Neural progenitor cell (in vitro differentiated cells): ENCODE measurements around the gene TMEM219. TPM values are rescaled to one million over a fixed set of nuclear protein-coding genes. Genes with fewer than 3 reads are reported as not detected.

Source experiments
- DNase-seq: peaks from one replicate; pipeline ENCODE4 v3.0.0-alpha.2; 2016; ENCODE audit warnings: low spot score
- H2AFZ ChIP-seq: fragments of 200-600 bp; sonication (generic); replicated peaks from 2 replicates; pipeline ENCODE4 v1.6.1; 2016; ENCODE audit warnings: antibody characterized with exemption
- H3F3A ChIP-seq: fragments of 200-600 bp; sonication (generic); 2 replicates; pipeline ENCODE4 v1.6.1; 2016; ENCODE audit warnings: antibody characterized with exemption, low read depth
- H3K27ac ChIP-seq: fragments of 200-600 bp; sonication (generic); 2 replicates; pipeline ENCODE4 v1.5.1; 2016; ENCODE audit warnings: mild to moderate bottlenecking
- H3K27me3 ChIP-seq: fragments of 200-600 bp; sonication (generic); 2 replicates; pipeline ENCODE4 v1.6.1; 2016; ENCODE audit warnings: mild to moderate bottlenecking, moderate library complexity
- H3K36me3 ChIP-seq: fragments of 200-600 bp; sonication (generic); 2 replicates; pipeline ENCODE4 v1.5.1; 2016
- H3K4me1 ChIP-seq: fragments of 200-600 bp; sonication (generic); 2 replicates; pipeline ENCODE4 v1.6.1; 2016; ENCODE audit warnings: mixed run types
- H3K4me2 ChIP-seq: fragments of 200-600 bp; sonication (generic); 2 replicates; pipeline ENCODE4 v1.6.1; 2016
- H3K4me3 ChIP-seq: fragments of 200-600 bp; sonication (generic); 2 replicates; pipeline ENCODE4 v1.5.1; 2016
- H3K79me2 ChIP-seq: fragments of 200-600 bp; sonication (generic); 2 replicates; pipeline ENCODE4 v1.6.1; 2016; ENCODE audit warnings: low read depth
- H3K9ac ChIP-seq: fragments of 200-600 bp; sonication (generic); 2 replicates; pipeline ENCODE4 v1.6.1; 2016
- H3K9me3 ChIP-seq: fragments of 200-600 bp; sonication (generic); 2 replicates; pipeline ENCODE4 v1.5.1; 2016; ENCODE audit warnings: low read depth
- H4K20me1 ChIP-seq: fragments of 200-600 bp; sonication (generic); 2 replicates; pipeline ENCODE4 v1.6.1; 2016; ENCODE audit warnings: low read depth
- H3K27ac Mint-ChIP-seq: 3 replicates; pipeline ENCODE4 v1.8.0; 2021; ENCODE audit warnings: mixed read lengths
- H3K27me3 Mint-ChIP-seq: 2 replicates; pipeline ENCODE4 v1.8.0; 2022; ENCODE audit warnings: low read depth, mild to moderate bottlenecking, inconsistent platforms, moderate library complexity, mixed read lengths; ENCODE audit not compliant: insufficient read depth
- H3K36me3 Mint-ChIP-seq: 3 replicates; pipeline ENCODE4 v1.8.0; 2021; ENCODE audit warnings: mixed read lengths
- H3K4me1 Mint-ChIP-seq: 3 replicates; pipeline ENCODE4 v1.8.0; 2021; ENCODE audit warnings: mixed read lengths
- H3K4me3 Mint-ChIP-seq: 3 replicates; pipeline ENCODE4 v1.8.0; 2021; ENCODE audit warnings: mild to moderate bottlenecking, moderate library complexity, mixed read lengths
- H3K9me3 Mint-ChIP-seq: 3 replicates; pipeline ENCODE4 v1.8.0; 2020; ENCODE audit warnings: mixed read lengths
- EZH2 ChIP-seq: fragments of 200-600 bp; sonication (generic); IDR thresholded peaks from 2 replicates; pipeline ENCODE4 v1.6.1; 2017; ENCODE audit warnings: antibody characterized with exemption, mild to moderate bottlenecking, moderate library complexity
- EZH2phosphoT487 ChIP-seq: fragments of 200-600 bp; sonication (generic); IDR thresholded peaks from 2 replicates; pipeline ENCODE4 v1.6.1; 2017; ENCODE audit warnings: antibody characterized with exemption
- total RNA-seq: library from RNA; depleted of rRNA; stranded (reverse); fragments of >200 nt; gene quantifications from 2 replicates; pipeline ENCODE4 v1.2.3, GENCODE V29; 2015; ENCODE audit warnings: low replicate concordance
- TF ChIP-seq, protein P1 (sequence below): fragments of 200-600 bp; sonication (generic); IDR thresholded peaks from 2 replicates; pipeline ENCODE4 v1.5.1; 2017; ENCODE audit warnings: antibody characterized with exemption, mild to moderate bottlenecking

Gene TMEM219
- total RNA-seq, 1 donor from 2014 or later, result 50.7 TPM

DNA sequence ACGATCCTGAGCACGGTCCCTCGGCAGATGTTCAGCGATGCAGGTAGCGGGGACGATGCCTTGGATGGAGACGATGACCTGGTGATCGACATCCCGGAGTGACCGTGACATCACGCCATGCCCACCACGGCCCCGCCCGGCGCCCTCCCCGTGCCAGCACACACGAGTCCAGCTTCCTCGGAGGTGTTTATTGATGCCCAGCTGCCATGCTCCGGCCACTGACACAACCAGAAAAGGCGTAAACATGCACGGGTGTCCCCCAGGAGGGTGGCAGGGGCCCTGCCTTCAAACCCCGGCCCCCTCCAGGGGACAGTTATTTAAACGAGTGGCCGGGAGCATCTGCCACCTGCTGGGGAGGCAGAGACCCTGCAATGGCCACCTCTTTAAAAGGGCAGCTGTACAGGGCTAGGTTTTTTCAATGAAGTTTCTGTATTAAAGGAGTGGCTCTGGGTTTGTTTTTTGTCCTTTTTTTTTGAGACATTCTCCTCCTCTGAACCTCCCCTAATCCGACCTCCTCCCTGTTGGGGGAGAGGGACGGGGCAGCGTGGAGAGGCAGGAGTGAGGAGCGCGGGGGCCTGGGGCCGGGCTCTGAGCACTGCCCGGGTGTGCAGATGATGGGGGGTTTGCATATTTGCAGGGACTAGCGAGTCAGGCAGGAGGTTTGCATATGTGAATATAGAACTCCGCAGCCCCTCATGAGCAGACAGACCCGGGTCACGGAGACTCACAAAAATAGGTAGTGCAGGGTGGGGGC, 43.6 kb downstream of the TMEM219 start:
- no peak overlapping the region for H3K27ac ChIP-seq
- peak; percentile 70 for DNase-seq

DNA sequence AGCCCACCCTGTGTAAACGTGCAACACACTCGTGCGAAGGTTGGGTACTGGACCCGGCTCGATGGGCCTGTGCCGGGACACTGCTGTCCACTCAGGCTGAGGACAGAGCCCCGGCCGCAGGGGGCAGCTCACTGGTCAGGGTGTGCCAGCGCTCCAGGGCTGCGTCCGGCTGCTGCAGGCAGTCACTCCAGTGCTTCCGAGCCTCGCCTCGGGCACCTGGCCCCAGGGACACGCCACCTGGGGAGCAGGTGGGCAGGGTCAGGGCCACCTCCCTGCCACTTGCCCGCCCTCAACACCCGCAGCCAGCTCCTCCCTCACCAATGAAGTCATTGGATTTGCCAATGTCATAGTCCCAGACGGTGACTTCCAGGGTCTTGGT, 44.2 kb downstream of the TMEM219 start:
- Histone ChIP-seq H3K27ac (no peak overlapping the region), H3F3A (peaks cover 2% of the 10 kb centered on the region), H3K4me3 (no peak overlapping the region), H3K79me2 (no peaks in the 10 kb centered on the region), H3K4me2 (no peak overlapping the region), H4K20me1 (peaks cover 4% of the 10 kb centered on the region), H3K27me3 (peaks cover 24% of the 10 kb centered on the region), H3K9ac (no peak overlapping the region), H3K36me3 (no peaks in the 10 kb centered on the region), H2AFZ (no peak overlapping the region), H3K4me1 (peaks cover 7% of the 10 kb centered on the region), H3K9me3 (no peaks in the 10 kb centered on the region)
- Mint-ChIP-seq H3K36me3 (peaks cover 3% of the 10 kb centered on the region), H3K9me3 (no peaks in the 10 kb centered on the region), H3K27ac (no peak overlapping the region), H3K27me3 (peaks cover 8% of the 10 kb centered on the region), H3K4me1 (peaks cover 9% of the 10 kb centered on the region), H3K4me3 (no peak overlapping the region)
- no peak for DNase-seq
- TF ChIP-seq, protein P1, sequence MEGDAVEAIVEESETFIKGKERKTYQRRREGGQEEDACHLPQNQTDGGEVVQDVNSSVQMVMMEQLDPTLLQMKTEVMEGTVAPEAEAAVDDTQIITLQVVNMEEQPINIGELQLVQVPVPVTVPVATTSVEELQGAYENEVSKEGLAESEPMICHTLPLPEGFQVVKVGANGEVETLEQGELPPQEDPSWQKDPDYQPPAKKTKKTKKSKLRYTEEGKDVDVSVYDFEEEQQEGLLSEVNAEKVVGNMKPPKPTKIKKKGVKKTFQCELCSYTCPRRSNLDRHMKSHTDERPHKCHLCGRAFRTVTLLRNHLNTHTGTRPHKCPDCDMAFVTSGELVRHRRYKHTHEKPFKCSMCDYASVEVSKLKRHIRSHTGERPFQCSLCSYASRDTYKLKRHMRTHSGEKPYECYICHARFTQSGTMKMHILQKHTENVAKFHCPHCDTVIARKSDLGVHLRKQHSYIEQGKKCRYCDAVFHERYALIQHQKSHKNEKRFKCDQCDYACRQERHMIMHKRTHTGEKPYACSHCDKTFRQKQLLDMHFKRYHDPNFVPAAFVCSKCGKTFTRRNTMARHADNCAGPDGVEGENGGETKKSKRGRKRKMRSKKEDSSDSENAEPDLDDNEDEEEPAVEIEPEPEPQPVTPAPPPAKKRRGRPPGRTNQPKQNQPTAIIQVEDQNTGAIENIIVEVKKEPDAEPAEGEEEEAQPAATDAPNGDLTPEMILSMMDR, result no peak
- TF ChIP-seq EZH2phosphoT487, result no peak
- no peak for TF ChIP-seq EZH2

More for the DNA sequence above, 43.6 kb downstream of the TMEM219 start:
- H3K4me1 Mint-ChIP-seq, result peaks cover 8% of the 10 kb centered on the region
- H3K4me3 ChIP-seq, result no peak overlapping the region
- peaks cover 6% of the 10 kb centered on the region for H3K4me1 ChIP-seq
- H3K36me3 Mint-ChIP-seq, result peaks cover 3% of the 10 kb centered on the region
- no peak overlapping the region for H3K4me3 Mint-ChIP-seq
- H3K36me3 ChIP-seq, result no peaks in the 10 kb centered on the region
- peaks cover 8% of the 10 kb centered on the region for H3K27me3 Mint-ChIP-seq
- H3K4me2 ChIP-seq, result no peak overlapping the region
- H3K9ac ChIP-seq, result no peak overlapping the region
- peaks cover 18% of the 10 kb centered on the region for H3K27me3 ChIP-seq
- no peak overlapping the region for H3K27ac Mint-ChIP-seq
- H3K9me3 Mint-ChIP-seq, result no peaks in the 10 kb centered on the region
- peaks cover 4% of the 10 kb centered on the region for H4K20me1 ChIP-seq
- no peak for TF ChIP-seq EZH2
- TF ChIP-seq, protein P1, result peak; percentile 80
- no peak overlapping the region for H2AFZ ChIP-seq
- H3K79me2 ChIP-seq, result no peaks in the 10 kb centered on the region
- H3K9me3 ChIP-seq, result no peaks in the 10 kb centered on the region
- H3F3A ChIP-seq, result no peaks in the 10 kb centered on the region

DNA sequence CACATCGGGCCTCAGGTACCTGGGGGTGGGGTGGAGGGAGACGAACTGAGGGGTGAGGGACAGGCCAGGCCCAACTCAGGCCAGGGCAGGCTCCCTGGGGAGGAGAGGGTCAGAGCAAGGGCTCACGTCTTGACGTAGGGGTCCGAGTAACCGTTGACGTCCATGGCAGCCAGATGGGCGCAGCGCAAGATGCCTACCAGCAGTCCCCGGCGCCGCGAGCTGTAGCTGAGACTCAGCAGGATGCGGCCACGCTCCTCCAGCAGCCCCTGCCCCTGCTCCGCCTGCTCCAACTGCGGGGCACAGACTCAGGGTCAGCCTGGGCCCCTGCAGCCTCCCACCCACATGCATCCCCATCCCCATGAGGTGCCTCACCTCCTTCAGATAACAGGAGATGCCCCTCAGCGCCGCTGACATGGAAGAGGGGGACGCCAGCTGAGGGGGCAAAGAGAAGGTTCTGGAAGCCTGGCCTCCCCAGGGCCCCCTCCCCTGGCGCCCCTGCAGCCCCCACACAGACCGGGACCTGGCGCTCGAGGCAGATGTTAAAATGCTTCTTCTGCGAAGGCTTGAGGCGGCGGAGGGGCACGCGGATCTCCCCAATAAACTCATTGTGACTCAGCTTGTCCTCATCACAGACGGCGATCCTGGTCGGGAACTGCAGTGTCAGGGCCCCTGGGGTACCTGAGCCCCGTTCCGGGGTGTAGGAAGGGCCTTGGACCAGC, 44.9 kb downstream of the TMEM219 start:
- H3K79me2 ChIP-seq, result no peaks in the 10 kb centered on the region
- H3K4me1 Mint-ChIP-seq, result peaks cover 11% of the 10 kb centered on the region
- H3K27me3 ChIP-seq, result peaks cover 31% of the 10 kb centered on the region
- H3K27me3 Mint-ChIP-seq, result peaks cover 5% of the 10 kb centered on the region
- no peak overlapping the region for H3K27ac Mint-ChIP-seq
- H2AFZ ChIP-seq, result no peak overlapping the region
- H3K4me3 ChIP-seq, result no peak overlapping the region
- H3K4me2 ChIP-seq, result no peak overlapping the region
- no peak overlapping the region for H3K27ac ChIP-seq
- H3K4me1 ChIP-seq, result peaks cover 11% of the 10 kb centered on the region
- H3K4me3 Mint-ChIP-seq, result no peak overlapping the region
- H3K9me3 Mint-ChIP-seq, result no peaks in the 10 kb centered on the region
- H3K9me3 ChIP-seq, result no peaks in the 10 kb centered on the region
- TF ChIP-seq, protein P1, result no peak
- no peak for TF ChIP-seq EZH2phosphoT487
- no peak for DNase-seq
- H4K20me1 ChIP-seq, result peaks cover 4% of the 10 kb centered on the region
- H3K36me3 ChIP-seq, result no peaks in the 10 kb centered on the region
- peaks cover 9% of the 10 kb centered on the region for H3F3A ChIP-seq
- H3K9ac ChIP-seq, result no peak overlapping the region
- peaks cover 3% of the 10 kb centered on the region for H3K36me3 Mint-ChIP-seq
